Transverse colon (tissue), 3 donors: ENCODE results near the gene ARL11.

ENCODE experiments used
- CTCF ChIP-seq, 5 experiments: fragments of 200-600 bp in 3 of 5; fragments of 450-650 bp in 2 of 5; sonication (generic) in 3 of 5; IDR thresholded peaks; 1 replicate in 2 of 5; 2 replicates in 3 of 5; pipeline ENCODE4 v1.5.1; 2016 to 2017; ENCODE audit warnings: antibody characterized with exemption in 5 of 5, inconsistent platforms in 3 of 5, mild to moderate bottlenecking in 2 of 5, moderate library complexity in 1 of 5
- EP300 ChIP-seq: sonication (generic); formaldehyde crosslinking; IDR thresholded peaks from one replicate; pipeline ENCODE4 v1.6.1; 2017; ENCODE audit warnings: antibody characterized with exemption, low read depth
- POLR2A ChIP-seq: fragments of 450-650 bp; IDR thresholded peaks from one replicate; pipeline ENCODE4 v1.6.1; 2016; ENCODE audit warnings: antibody characterized with exemption, mild to moderate bottlenecking, moderate library complexity

- TF ChIP-seq CTCF (IDR thresholded peaks at IDR 0.05) (no peak), EP300 (no peak), POLR2A (no peak)
These were observed 5.9 kb upstream of the ARL11 start for GRCh38 chr13:49622174-49622946.
